ENCODE data around the gene OXTR. TPM values are rescaled to one million over a fixed set of nuclear protein-coding genes. Genes with fewer than 3 reads are reported as not detected.

The OXTR gene
- total RNA-seq, 2 donors from 2014 or later, result 0.44 TPM; not detected in 1

- H3K36me3 Mint-ChIP-seq (ENCODE audit: low read depth), result no peaks in the 10 kb centered on the region
- no peak overlapping the region for H3K4me3 Mint-ChIP-seq
- no peak for ATAC-seq
Measured at GRCh38 chr3:8762607-8763377, 6.6 kb downstream of the OXTR start.

GRCh38 chr3:8761866-8762265 is 7.5 kb downstream of the OXTR start:
- no peaks in the 10 kb centered on the region for H3K9me3 ChIP-seq (ENCODE audit: control insufficient read depth, low read length, poor library complexity, severe bottlenecking)
- Mint-ChIP-seq H3K36me3 (ENCODE audit: low read depth) (no peaks in the 10 kb centered on the region), H3K27me3 (peaks cover 42% of the 10 kb centered on the region), H3K4me3 (no peak overlapping the region), H3K4me1 (peaks cover 2% of the 10 kb centered on the region), H3K27ac (no peak overlapping the region)
- no peak for ATAC-seq
- no peak for DNase-seq

More at GRCh38 chr3:8762607-8763377, 6.6 kb downstream of the OXTR start:
- H3K4me1 Mint-ChIP-seq, result peaks cover 2% of the 10 kb centered on the region
- no peak overlapping the region for H3K27ac Mint-ChIP-seq
- peaks cover 38% of the 10 kb centered on the region for H3K27me3 Mint-ChIP-seq
- DNase-seq, result no peak
- no peaks in the 10 kb centered on the region for H3K9me3 ChIP-seq (ENCODE audit: control insufficient read depth, low read length, poor library complexity, severe bottlenecking)

GRCh38 chr3:8760506-8760905 is 8.9 kb downstream of the OXTR start:
- no peak for ATAC-seq
- Mint-ChIP-seq H3K4me1 (peaks cover under 1% of the 10 kb centered on the region), H3K4me3 (no peak overlapping the region), H3K36me3 (ENCODE audit: low read depth) (no peaks in the 10 kb centered on the region), H3K27ac (no peak overlapping the region), H3K27me3 (peaks cover 45% of the 10 kb centered on the region)
- no peak for DNase-seq
- no peaks in the 10 kb centered on the region for H3K9me3 ChIP-seq (ENCODE audit: control insufficient read depth, low read length, poor library complexity, severe bottlenecking)

GRCh38 chr3:8760091-8760490 is 9.3 kb downstream of the OXTR start:
- no peaks in the 10 kb centered on the region for H3K9me3 ChIP-seq (ENCODE audit: control insufficient read depth, low read length, poor library complexity, severe bottlenecking)
- ATAC-seq (no peak), DNase-seq (no peak)
- no peak overlapping the region for H3K4me3 Mint-ChIP-seq
- no peaks in the 10 kb centered on the region for H3K36me3 Mint-ChIP-seq (ENCODE audit: low read depth)
- peaks cover 47% of the 10 kb centered on the region for H3K27me3 Mint-ChIP-seq
- no peak overlapping the region for H3K27ac Mint-ChIP-seq
- no peaks in the 10 kb centered on the region for H3K4me1 Mint-ChIP-seq

- no peaks in the 10 kb centered on the region for H3K4me1 Mint-ChIP-seq
- ATAC-seq (no peak), DNase-seq (no peak)
- H3K36me3 Mint-ChIP-seq (ENCODE audit: low read depth), result no peaks in the 10 kb centered on the region
- no peak overlapping the region for H3K4me3 Mint-ChIP-seq
- no peak overlapping the region for H3K27ac Mint-ChIP-seq
- peaks cover 44% of the 10 kb centered on the region for H3K27me3 Mint-ChIP-seq
- H3K9me3 ChIP-seq (ENCODE audit: control insufficient read depth, low read length, poor library complexity, severe bottlenecking), result no peaks in the 10 kb centered on the region
Measured at GRCh38 chr3:8759038-8759707, 10.2 kb downstream of the OXTR start.

GRCh38 chr3:8757551-8758518 is 11.6 kb downstream of the OXTR start:
- H3K27ac Mint-ChIP-seq, result no peak overlapping the region
- H3K9me3 ChIP-seq (ENCODE audit: control insufficient read depth, low read length, poor library complexity, severe bottlenecking), result no peaks in the 10 kb centered on the region
- H3K27me3 Mint-ChIP-seq, result peaks cover 44% of the 10 kb centered on the region
- no peaks in the 10 kb centered on the region for H3K36me3 Mint-ChIP-seq (ENCODE audit: low read depth)
- H3K4me3 Mint-ChIP-seq, result no peak overlapping the region
- no peaks in the 10 kb centered on the region for H3K4me1 Mint-ChIP-seq
- DNase-seq, result no peak
- no peak for ATAC-seq

GRCh38 chr3:8756671-8757070 is 12.7 kb downstream of the OXTR start:
- no peak for ATAC-seq
- Mint-ChIP-seq H3K4me1 (no peaks in the 10 kb centered on the region), H3K27ac (no peak overlapping the region), H3K36me3 (ENCODE audit: low read depth) (no peaks in the 10 kb centered on the region), H3K27me3 (peaks cover 39% of the 10 kb centered on the region), H3K4me3 (no peak overlapping the region)
- no peaks in the 10 kb centered on the region for H3K9me3 ChIP-seq (ENCODE audit: control insufficient read depth, low read length, poor library complexity, severe bottlenecking)
- no peak for DNase-seq

- Mint-ChIP-seq H3K36me3 (ENCODE audit: low read depth) (no peaks in the 10 kb centered on the region), H3K4me3 (no peak overlapping the region), H3K4me1 (no peaks in the 10 kb centered on the region), H3K27ac (no peak overlapping the region), H3K27me3 (peaks cover 39% of the 10 kb centered on the region)
- no peaks in the 10 kb centered on the region for H3K9me3 ChIP-seq (ENCODE audit: control insufficient read depth, low read length, poor library complexity, severe bottlenecking)
- ATAC-seq, result no peak
- DNase-seq, result no peak
Measured at GRCh38 chr3:8755564-8756237, 13.7 kb downstream of the OXTR start.

- Mint-ChIP-seq H3K27me3 (peaks cover 39% of the 10 kb centered on the region), H3K27ac (no peak overlapping the region), H3K4me1 (no peaks in the 10 kb centered on the region), H3K36me3 (ENCODE audit: low read depth) (no peaks in the 10 kb centered on the region), H3K4me3 (no peak overlapping the region)
- ATAC-seq (no peak), DNase-seq (no peak)
- no peaks in the 10 kb centered on the region for H3K9me3 ChIP-seq (ENCODE audit: control insufficient read depth, low read length, poor library complexity, severe bottlenecking)
Measured at GRCh38 chr3:8755097-8755496, 14.3 kb downstream of the OXTR start.

- H3K27me3 Mint-ChIP-seq, result peaks cover 23% of the 10 kb centered on the region
- H3K4me3 Mint-ChIP-seq, result no peak overlapping the region
- H3K9me3 ChIP-seq (ENCODE audit: control insufficient read depth, low read length, poor library complexity, severe bottlenecking), result no peaks in the 10 kb centered on the region
- H3K4me1 Mint-ChIP-seq, result no peaks in the 10 kb centered on the region
- DNase-seq (no peak), ATAC-seq (no peak)
- H3K27ac Mint-ChIP-seq, result no peak overlapping the region
- no peaks in the 10 kb centered on the region for H3K36me3 Mint-ChIP-seq (ENCODE audit: low read depth)
Measured at GRCh38 chr3:8752832-8753231, 16.6 kb downstream of the OXTR start.

GRCh38 chr3:8749316-8749715 is 20.1 kb downstream of the OXTR start:
- DNase-seq, result no peak
- H3K4me1 Mint-ChIP-seq, result no peaks in the 10 kb centered on the region
- no peak overlapping the region for H3K4me3 Mint-ChIP-seq
- no peaks in the 10 kb centered on the region for H3K36me3 Mint-ChIP-seq (ENCODE audit: low read depth)
- no peak overlapping the region for H3K27ac Mint-ChIP-seq
- H3K27me3 Mint-ChIP-seq, result peaks cover 8% of the 10 kb centered on the region
- H3K9me3 ChIP-seq (ENCODE audit: control insufficient read depth, low read length, poor library complexity, severe bottlenecking), result no peaks in the 10 kb centered on the region
- no peak for ATAC-seq

- H3K4me3 Mint-ChIP-seq, result no peak overlapping the region
- ATAC-seq, result no peak
- no peaks in the 10 kb centered on the region for H3K9me3 ChIP-seq (ENCODE audit: control insufficient read depth, low read length, poor library complexity, severe bottlenecking)
- no peak for DNase-seq
- H3K27me3 Mint-ChIP-seq, result peaks cover 7% of the 10 kb centered on the region
- H3K36me3 Mint-ChIP-seq (ENCODE audit: low read depth), result no peaks in the 10 kb centered on the region
- H3K27ac Mint-ChIP-seq, result no peak overlapping the region
- no peaks in the 10 kb centered on the region for H3K4me1 Mint-ChIP-seq
Measured at GRCh38 chr3:8746780-8747345, 22.6 kb downstream of the OXTR start.
